Eye (tissue), 1 donor: ENCODE results near the gene AKR1C3.

Source experiments
- DNase-seq: peaks from one replicate; pipeline ENCODE4 v3.0.0-alpha.2; 2015

AKR1C3 gene

GRCh38 chr10:5142199-5142598 is 48.0 kb downstream of the AKR1C3 start:
- peak; percentile 44 for DNase-seq

- no peak for DNase-seq
Observed at GRCh38 chr10:5143137-5143536, 48.9 kb downstream of the AKR1C3 start.

GRCh38 chr10:5146920-5147254 is 52.7 kb downstream of the AKR1C3 start:
- no peak for DNase-seq

- no peak for DNase-seq
Observed at GRCh38 chr10:5147255-5147980, 53.2 kb downstream of the AKR1C3 start.

- no peak for DNase-seq
Observed at GRCh38 chr10:5147981-5148677, 53.9 kb downstream of the AKR1C3 start.

GRCh38 chr10:5148678-5149032 is 54.4 kb downstream of the AKR1C3 start:
- no peak for DNase-seq

- no peak for DNase-seq
Observed at GRCh38 chr10:5151076-5151475, 56.9 kb downstream of the AKR1C3 start.

GRCh38 chr10:5155951-5156350 is 61.7 kb downstream of the AKR1C3 start:
- DNase-seq: no peak
